ENCODE measurements around the gene WASL.

DNA sequence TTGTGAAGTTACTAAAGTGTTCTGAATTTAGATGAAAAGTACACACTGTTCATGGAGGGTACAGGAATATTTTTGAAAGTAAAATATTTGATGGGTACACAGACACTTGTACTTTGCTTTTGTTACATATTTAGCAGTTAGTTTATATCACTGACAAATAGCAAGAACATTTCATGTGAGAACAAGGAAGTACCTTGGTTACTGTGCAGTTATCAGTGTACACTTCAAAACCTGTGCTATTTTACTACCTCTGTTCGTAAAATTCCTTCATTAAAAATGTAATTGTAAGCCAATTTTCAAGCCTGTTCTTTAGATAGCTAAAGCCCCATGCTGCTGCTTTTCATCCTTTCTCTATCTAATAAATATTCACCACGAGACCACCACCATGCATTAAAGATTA lies 39.8 kb upstream of the WASL start:
- TF ChIP-seq, protein P1, sequence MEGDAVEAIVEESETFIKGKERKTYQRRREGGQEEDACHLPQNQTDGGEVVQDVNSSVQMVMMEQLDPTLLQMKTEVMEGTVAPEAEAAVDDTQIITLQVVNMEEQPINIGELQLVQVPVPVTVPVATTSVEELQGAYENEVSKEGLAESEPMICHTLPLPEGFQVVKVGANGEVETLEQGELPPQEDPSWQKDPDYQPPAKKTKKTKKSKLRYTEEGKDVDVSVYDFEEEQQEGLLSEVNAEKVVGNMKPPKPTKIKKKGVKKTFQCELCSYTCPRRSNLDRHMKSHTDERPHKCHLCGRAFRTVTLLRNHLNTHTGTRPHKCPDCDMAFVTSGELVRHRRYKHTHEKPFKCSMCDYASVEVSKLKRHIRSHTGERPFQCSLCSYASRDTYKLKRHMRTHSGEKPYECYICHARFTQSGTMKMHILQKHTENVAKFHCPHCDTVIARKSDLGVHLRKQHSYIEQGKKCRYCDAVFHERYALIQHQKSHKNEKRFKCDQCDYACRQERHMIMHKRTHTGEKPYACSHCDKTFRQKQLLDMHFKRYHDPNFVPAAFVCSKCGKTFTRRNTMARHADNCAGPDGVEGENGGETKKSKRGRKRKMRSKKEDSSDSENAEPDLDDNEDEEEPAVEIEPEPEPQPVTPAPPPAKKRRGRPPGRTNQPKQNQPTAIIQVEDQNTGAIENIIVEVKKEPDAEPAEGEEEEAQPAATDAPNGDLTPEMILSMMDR (IDR thresholded peaks at IDR 0.05; ENCODE audit: low read depth, low read length) = no peak
- no peak for TF ChIP-seq EZH2phosphoT487 (IDR thresholded peaks at IDR 0.05; ENCODE audit: low read depth)
